HK-2 (cell line): Measurements from ENCODE around the gene PCNX1.
"Not testable (repeated sequence)": the region's sequence is repeated elsewhere in the genome, so short reads cannot be mapped to it uniquely, and the experiment has no call there.

Experiments
- DNase-seq: peaks from one replicate; pipeline ENCODE4 v3.0.0-alpha.2; 2018; ENCODE audit not compliant: unreplicated experiment

PCNX1 gene

GRCh38 chr14:71122866-71123565 is 215.8 kb downstream of the PCNX1 start:
- DNase-seq = no peak

GRCh38 chr14:71123579-71124135 is 216.4 kb downstream of the PCNX1 start:
- DNase-seq = no peak

DNA sequence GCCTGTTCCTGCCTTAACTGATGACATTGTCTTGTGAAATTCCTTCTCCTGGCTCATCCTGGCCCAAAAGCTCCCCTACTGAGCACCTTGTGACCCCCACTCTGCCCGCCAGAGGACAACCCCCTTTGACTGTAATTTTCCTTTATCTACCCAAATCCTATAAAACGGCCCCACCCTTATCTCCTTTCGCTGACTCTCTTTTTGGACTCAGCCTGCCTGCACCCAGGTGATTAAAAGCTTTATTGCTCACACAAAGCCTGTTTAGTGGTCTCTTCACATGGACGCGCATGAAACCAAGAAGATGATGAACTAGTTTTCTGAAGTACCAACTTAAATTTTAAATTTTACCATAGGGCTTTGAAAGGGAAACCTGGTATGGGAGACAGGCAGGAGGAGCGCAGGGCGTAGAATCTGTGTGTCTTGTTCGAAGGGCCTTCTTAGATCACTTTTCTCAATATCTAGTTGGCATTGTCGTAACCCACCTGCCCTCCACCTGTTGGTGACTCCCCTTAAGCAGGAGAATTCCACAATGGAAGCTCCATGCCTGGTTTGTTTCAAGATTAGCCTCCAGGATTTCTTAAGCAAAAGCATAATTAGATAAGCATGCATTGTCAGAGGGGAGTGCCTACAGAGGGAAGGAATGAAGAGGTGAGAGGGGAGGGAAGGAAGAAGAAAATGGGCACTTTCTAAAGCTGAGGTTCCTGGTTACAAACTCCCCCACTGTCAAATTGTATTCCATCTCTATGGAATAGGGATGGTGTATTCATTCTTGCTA is 222.6 kb downstream of the PCNX1 start:
- not testable (repeated sequence) for DNase-seq

GRCh38 chr14:71130491-71131179 is 223.4 kb downstream of the PCNX1 start:
- DNase-seq = peak; percentile 17

- no peak for DNase-seq
Measured at GRCh38 chr14:71133296-71133695, 226.0 kb downstream of the PCNX1 start.

- no peak for DNase-seq
Measured at GRCh38 chr14:71135496-71135895, 228.2 kb downstream of the PCNX1 start.

- DNase-seq = no peak
Measured at GRCh38 chr14:71135911-71136310, 228.7 kb downstream of the PCNX1 start.

GRCh38 chr14:71136386-71137060 is 229.3 kb downstream of the PCNX1 start:
- no peak for DNase-seq

DNA sequence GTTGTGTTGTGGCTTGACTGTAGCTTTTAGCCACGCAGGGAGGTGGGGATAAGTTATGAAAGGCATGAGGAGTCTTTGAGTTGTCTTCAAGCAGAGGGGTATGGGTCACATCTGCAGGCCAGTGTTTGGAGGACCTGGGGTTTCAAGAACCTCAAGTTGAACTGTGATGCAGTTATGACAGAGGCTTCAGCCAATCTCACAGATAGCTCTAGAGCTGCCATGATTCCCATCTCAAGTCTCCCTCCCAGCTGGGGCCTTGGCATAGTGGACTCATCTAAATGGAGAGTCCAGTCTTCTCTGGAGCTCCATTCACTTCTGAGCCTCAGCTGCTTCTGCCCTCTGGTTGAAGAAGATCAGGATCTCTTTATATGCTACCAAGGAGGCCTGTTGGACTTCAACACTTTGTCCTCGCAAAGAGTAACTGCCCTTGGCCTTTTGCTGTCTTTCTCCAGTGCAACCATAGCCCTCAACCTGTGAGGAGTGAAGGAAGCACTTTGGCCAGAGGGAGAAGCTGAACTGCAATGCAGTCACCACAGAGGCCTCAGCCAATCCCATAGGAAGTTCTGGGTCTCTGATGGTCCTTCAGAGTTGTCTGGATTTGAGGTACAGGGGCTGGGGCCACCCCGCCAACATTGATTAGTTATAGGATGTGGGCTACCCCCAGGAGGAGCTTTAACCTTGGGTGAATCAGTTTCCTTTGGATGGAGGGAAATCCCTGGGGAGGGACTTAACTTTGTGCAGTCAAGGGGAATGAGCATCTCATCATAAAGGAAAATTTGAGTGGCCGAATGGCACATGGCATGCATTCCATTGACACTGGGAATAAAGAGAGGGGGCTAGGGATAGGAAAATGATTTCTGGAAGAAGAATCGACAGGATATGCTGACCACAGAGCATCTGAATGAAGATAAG is 230.5 kb downstream of the PCNX1 start:
- no peak for DNase-seq

DNA sequence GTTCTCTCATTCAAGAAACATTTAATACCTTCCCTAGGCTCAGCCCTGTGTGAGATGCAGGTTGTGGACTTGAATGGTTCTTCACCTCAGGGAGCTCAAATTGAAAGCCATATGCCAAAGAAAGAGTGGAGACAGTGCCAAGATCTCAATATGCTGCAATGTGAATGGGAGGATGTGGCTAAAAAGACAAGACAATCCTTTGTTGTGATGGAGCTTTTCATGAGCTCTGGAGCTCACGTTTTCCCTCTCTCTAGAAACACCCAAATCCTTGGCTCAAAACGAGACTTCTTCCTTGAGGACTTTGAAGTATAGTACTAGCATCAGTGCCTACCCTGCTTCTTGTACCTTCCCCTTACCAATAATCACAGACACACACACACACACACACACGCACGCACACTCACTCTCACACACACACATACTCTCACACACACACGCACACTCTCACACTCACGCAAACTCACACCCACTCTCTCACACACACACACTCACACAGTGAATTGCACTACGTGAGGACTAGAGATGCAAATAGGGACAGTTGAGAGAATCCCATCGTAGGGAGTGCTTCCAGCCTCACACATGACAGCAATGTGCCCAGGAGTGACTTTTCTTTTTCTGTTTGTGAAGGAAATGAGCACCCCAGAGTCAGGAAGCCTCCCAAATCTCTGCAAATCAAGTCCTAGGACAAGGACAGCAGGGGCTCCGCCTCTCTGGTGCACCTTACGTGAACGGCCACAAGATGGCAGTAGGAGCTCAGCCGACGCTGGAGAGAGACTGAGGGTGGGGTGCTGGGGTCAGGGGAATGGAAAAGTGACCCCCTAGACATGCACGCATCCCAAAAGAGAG is 231.4 kb downstream of the PCNX1 start:
- peak; percentile 49 for DNase-seq

- no peak for DNase-seq
Measured at GRCh38 chr14:71139294-71139946, 232.2 kb downstream of the PCNX1 start.

DNA sequence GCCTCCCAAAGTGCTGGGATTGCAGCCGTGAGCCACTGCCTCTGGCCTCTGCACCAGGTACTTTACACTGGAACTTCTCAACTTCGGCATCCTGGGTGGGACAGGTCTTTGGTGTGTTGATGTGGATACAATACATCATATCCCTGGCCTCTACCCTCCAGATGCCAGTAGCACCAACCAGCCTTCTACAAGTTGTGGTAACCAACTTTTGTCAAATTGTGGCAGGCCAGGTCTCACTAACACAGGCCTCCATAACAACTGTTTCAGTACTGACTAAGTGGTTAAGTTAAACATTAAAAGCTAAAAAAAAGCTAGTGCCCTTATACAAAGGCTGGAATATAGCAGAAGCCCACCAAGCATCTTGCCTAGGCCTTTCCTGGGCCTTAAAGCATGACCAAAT is 232.9 kb downstream of the PCNX1 start:
- no peak for DNase-seq

DNA sequence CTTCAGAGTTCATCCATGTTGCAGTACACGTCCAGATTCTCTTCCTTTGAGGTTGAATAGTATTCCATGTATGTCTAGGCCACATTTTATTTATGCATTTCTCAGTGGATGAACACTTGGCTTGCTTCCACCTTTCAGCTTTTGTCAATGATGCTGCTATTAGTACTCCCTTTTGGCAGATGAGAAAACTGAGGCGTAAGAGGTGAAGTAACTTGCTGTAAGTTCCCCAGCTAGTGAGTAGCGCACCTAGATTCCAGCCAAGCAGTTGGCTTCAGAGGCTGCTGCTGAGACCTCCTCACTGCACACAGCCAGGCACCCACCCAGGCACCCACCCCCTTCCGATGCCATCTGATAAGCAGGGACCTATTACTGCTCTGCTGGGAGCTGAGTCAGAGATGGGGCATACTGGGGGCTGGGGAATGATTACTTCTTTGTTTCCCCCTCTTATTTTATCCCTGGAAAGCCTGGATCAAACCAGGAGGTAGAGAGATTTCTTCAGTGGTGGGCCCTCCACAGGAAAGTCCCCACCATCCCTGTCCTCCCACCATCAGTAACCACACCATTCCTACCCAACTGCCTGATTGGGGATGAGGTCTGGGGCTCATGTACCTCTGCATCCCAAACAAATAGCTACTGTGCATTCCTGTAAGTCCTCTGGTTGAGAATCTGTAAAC is 234.6 kb downstream of the PCNX1 start:
- no peak for DNase-seq

DNA sequence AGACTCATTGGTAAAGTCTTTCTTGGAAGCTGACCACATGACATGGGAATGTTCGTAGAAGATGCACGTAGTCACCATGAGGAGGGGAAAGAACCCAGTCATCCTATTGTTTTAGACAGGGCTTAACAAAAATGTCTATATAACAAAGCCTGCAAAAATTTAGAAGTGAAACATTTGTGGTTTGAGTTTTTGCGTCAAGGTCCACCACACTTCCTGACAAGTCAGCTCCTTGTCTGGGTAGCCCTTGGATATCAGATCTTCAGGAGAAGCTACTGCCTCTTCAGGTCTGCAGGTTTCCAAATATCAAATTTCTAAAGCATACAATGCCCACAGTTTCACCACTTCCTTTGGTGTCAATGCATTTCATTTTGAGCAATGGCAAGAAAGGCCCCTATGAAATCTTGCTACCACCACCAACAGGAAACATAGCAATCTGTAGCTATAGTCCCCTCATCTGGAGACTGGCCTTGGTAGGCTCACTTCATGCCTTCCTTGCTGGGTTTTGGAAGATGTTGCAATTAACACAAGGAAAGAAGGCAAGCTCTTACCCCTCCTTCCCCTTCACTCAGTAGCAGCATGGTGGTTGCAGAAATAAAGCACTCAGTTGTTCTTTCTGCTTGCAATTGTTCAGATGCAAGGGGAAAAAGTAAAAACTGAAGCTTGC is 235.2 kb downstream of the PCNX1 start:
- DNase-seq = no peak

GRCh38 chr14:71143381-71144290 is 236.4 kb downstream of the PCNX1 start:
- no peak for DNase-seq

GRCh38 chr14:71147335-71147734 is 240.1 kb downstream of the PCNX1 start:
- DNase-seq = not testable (repeated sequence)

- no peak for DNase-seq
Measured at GRCh38 chr14:71148627-71149026, 241.4 kb downstream of the PCNX1 start.
